ENCODE measurements around the gene MAPK14.
"Not testable (repeated sequence)": the region's sequence is repeated elsewhere in the genome, so short reads cannot be mapped to it uniquely, and the experiment has no call there.

Gene MAPK14

DNA sequence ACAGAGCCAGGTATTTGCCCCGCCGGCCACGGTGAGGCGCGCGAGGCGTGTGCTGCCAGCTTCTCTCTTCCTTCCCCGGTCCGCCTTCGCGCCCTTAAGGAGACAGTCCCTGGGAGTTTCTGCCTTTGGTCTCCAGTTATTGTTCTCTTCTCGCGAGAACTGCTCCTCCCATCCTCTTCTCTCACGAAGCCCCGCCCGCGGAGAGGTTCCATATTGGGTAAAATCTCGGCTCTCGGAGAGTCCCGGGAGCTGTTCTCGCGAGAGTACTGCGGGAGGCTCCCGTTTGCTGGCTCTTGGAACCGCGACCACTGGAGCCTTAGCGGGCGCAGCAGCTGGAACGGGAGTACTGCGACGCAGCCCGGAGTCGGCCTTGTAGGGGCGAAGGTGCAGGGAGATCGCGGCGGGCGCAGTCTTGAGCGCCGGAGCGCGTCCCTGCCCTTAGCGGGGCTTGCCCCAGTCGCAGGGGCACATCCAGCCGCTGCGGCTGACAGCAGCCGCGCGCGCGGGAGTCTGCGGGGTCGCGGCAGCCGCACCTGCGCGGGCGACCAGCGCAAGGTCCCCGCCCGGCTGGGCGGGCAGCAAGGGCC, at the start of gene MAPK14:
Gene MAPK14 (plus strand): TSS at position 308 of the 587 bp plus-strand sequence. CDS start 350 bp downstream, outside the sequence.
- peak; percentile 97 to 98 for DNase-seq (ENCODE audit: low read depth in 2 of 2)

DNA sequence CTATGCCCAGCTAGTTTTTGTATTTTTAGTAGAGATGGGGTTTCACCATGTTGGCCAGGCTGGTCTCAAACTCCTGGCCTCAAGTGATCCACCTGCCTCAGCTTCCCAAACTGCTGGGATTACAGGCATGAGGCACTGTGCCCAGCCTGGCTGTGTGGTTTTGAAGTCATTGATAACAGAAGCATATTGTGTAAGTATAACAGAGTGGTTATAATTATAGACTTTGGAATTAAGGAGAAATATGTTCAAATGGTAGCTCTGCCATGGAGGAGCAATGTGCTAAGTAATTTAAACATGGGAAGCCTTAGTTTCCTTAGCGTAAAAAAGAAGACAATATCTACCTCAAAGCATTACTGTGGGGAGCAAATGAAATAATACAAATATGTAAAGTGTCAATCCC, 47.5 kb upstream of the MAPK14 start:
- DNase-seq (ENCODE audit: low read depth in 2 of 2) = not testable (repeated sequence)

DNA sequence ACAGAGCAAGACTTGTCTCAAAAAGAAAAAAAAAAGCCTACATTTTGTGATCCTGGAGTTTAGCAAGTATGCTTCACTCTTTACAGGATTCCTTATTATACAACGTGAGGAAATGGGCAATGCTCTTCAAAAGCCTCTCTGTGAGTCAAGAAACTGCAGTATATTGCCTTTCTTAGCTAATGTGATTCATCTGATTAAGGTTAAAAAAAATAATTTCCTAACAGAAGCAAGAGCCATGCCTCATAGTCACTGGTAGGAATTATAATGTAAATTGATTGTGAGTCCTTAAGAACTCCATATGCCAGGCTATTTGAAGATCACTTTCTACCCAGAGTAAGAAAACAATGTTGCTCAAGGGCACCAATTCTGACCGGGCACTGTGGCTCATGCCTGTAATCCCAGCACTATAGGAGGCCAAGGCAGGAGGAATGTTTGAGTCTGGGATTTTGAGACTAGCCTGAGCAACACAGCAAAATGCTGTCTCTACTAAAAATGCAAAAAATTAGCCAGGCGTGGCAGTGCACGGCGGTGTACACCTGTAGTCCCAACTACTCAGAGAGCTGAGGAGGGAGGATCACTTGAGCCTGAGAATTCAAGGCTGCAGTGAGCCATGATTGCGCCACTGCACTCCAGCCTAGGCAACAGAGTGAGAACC, 46.5 kb upstream of the MAPK14 start:
- no peak for DNase-seq (ENCODE audit: low read depth in 2 of 2)

DNA sequence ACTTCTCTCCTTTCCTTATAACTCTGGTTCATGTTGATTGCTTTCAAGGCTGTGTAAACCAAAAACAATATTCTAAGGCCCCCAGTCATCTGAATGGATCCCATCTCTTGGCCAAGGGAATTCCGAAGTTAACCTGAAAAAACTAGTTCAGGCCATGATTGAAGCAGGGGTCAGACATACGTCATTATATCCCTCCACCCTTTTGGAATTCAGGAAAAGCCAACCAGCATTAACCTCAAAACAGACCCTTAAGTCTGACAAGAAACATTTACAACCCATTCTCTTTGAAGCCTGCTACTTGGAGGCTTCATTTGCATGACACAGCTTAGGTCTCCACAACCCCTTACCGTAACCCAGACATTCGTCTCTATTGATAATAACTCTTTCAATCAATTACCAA, 42.9 kb upstream of the MAPK14 start:
- no peak for DNase-seq (ENCODE audit: low read depth in 2 of 2)

DNA sequence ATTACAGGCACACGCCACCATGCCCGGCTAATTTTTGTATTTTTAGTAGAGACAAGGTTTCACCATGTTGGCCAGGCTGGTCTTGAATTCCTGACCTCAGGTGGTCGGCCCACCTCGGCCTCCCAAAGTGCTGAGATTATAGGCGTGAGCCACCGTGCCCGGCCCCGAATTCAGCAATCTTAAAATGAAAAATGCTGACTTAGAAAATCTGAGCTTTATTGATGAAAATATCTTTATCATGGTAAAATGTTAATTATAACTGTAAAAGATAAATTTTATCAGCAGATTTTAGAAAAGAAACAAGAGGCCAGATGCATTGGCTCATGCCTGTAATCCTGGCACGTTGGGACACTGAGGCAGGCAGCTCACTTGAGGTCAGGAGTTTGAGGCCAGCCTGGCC, 39.6 kb upstream of the MAPK14 start:
- not testable (repeated sequence) for DNase-seq (ENCODE audit: low read depth in 2 of 2)

DNA sequence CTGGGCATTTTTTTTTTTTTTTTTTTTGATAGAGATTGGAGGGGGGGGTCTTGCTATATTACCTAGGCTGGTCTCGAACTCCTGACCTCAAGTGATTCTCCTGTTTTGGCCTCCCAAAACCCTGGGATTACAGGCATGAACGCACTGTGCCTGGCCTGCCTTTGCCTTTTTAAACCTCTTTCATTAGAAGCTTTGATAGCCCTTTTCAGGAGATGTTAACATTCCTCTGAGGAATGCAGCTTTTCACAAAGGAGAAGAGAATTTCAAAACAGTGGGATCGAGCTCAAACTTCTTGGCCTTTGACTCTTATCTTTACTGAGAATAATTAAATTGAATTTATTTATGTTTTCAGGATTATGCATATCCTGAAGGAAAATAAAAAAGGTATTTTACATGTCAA, 34.5 kb upstream of the MAPK14 start:
- no peak for DNase-seq (ENCODE audit: low read depth in 2 of 2)

DNA sequence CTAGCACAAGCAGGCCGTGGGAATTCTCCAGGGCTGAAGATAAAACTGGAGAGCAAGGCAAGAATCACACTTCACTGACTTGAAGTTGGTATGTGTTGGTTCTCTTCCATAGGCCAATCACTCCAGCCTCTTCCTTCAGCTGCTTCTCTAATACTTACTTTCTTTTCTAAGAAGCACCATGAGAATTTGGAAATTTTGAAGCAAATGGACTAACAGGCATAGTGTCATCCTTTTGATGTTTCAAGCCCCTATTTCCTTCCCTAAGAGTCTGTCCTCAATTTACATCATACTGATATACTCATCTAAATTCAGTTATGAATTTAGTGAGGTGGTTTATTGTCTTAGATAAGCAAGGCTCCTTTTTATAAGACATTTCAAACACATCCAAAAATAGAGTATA, 27.2 kb upstream of the MAPK14 start:
- no peak for DNase-seq (ENCODE audit: low read depth in 2 of 2)

DNA sequence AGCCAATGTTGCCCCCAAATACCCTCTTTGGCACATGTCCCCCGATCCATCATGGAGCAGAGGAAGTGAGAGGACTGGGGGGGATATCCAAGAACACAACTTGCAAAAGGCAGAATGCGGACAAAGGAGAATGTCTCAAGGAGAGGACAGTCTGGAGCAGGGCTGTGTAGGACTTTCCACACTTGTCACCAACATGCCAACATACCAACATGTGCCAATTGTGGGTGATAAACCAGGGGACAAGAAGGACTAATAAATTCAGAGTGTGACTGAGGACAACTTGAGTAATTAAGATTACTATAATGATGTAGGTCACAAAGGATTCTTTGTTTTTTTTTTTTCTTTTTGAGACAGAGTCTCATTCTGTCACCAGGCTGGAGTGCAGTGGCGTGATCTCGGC, 11.9 kb upstream of the MAPK14 start:
- no peak for DNase-seq (ENCODE audit: low read depth in 2 of 2)

DNA sequence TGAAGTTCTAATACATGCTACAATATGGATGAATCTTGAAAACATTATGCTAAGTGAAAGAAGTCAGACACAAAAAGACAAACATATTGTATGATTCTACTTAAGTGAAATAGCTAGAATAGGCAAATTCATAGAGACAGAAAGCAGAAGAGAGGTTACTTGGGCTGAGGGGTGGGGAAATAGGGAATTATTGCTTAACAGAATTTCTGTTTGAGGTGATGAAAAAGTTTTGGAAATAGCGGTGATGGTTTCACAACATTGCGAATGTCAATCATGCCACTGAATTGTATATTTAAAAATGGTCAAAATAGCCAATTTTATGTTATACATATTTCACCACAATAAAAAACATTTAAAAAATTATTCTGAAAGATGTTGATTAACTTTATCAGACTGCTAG, 9.3 kb upstream of the MAPK14 start:
- no peak for DNase-seq (ENCODE audit: low read depth in 2 of 2)

DNA sequence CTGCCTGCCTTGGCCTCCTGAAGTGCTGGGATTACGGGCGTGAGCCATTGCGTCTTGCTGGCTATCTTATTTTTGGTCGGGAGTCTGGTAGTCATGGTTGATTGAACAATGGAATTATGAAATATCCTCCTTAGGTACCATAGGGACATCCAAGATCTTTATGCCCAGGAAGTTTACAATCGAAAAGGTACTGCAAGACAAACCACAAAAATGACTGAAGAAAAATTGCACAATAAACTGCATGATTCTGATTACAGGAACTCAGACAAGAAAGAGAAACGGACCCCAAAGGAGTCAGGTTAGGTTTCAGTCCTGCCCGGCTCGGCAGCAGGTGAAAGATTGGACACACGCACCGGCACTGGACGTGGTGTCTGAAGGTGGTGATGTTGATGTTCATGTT, 8.4 kb upstream of the MAPK14 start:
- no peak for DNase-seq (ENCODE audit: low read depth in 2 of 2)

DNA sequence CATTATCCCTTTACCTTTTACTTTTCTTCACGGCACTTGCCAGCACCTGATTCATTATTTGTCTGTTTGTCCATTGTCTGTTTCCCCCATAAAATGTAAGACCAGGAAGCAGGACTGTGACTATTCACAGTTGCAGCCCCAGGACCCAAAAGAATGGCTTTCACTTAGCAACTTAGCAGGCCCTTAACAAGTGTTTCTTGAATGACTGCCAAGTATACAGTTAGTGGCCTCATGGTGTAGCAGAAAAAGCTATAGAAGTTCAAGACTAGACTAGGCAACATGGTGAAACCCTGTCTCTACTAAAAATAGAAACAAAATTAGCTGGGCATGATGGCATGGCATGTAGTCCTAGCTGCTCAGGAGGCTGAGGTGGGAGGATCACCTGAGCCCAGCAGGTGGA, 7.5 kb upstream of the MAPK14 start:
- DNase-seq (ENCODE audit: low read depth in 2 of 2) = no peak

DNA sequence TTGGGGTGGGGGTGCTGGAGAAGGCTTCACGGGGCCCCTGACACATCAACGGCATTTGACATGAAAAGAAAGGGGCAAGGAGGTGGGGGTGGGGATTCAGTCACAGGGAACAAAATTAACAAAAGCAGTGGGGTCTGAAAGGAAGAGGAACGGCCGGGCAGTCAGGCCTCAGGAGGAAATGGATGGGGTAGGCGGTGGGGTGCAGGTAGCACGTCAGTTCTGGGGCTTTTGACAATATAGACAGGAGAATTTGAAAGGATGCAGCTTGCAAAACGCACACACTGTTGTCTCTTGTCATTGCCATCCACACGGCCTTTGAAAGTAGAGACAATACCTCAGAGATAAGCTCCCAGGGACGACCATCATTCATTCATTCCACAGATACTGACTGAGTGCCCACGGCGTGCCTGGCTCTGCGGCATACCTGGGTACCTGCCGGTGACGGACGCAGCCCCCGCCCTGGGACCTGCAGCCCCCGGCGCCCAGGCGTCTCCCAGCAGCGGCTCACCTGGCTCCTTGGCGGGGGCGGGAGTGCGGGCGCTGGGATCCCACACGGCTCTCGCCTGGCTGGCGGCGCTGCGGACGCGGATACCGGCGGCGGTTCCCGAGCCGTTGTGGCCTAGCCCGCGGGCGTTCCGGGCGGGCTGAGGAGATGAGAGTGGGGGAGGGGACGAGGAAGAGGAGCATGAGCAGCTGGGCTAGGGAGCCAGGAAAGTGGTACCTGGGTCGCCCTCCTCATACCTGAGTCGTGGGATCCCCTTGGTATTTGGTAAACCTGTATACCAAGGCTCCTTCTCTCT, 3.4 kb upstream of the MAPK14 start, which contains the start of gene SLC26A8:
Gene SLC26A8 (minus strand): TSS at position 646 of the 800 bp plus-strand sequence. CDS start 4,934 bp downstream, outside the sequence.
- DNase-seq (ENCODE audit: low read depth in 2 of 2) = no peak

DNA sequence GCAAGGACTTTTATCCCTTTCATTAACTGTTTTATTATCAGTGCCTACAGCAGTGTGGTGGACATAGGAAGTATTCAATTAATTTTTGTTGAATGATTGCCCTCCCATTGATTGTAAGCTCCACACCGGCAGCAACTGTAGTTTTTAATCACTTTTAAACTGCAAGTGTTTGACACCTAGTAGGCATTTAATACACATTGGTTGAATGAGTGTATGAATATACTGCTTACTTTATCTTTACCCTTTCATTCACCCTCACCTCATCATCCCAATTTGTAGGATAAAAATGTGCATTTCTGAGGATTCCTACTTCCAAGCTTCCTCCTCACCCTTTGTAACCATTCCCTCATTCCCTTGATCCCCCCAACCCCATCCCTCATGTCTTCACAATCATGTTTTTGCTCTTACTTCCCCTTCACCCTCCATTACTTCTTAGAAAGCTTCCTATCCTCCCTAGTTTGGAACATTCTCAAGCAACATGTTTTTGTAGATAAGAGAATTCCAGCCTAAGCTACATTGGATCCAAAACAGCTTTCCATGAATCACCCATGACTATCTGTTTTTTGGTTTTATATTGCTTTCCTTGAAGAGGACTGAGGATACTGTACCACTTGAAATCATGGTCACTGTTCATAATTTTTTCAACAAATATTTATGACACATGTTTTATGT, 2.2 kb upstream of the MAPK14 start:
- no peak for DNase-seq (ENCODE audit: low read depth in 2 of 2)

DNA sequence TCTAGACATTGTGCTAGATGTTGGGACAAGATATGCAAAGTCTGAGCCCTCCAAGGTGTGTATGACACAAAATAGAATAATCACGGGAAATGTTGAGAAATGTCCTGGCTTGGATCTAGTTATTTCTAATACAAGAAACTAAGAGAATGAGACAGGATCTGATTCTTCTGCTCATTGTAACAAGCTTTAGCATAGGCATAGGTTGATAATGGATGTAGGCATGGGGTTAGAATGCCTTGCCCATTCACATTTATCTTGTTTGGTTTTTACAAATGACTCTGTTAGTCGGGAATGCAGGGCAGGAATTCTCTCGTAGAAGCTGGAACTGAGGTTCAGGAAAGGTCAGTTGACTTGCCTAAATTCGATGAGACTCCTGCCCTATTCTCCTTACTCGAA, 1.7 kb upstream of the MAPK14 start:
- no peak for DNase-seq (ENCODE audit: low read depth in 2 of 2)

DNA sequence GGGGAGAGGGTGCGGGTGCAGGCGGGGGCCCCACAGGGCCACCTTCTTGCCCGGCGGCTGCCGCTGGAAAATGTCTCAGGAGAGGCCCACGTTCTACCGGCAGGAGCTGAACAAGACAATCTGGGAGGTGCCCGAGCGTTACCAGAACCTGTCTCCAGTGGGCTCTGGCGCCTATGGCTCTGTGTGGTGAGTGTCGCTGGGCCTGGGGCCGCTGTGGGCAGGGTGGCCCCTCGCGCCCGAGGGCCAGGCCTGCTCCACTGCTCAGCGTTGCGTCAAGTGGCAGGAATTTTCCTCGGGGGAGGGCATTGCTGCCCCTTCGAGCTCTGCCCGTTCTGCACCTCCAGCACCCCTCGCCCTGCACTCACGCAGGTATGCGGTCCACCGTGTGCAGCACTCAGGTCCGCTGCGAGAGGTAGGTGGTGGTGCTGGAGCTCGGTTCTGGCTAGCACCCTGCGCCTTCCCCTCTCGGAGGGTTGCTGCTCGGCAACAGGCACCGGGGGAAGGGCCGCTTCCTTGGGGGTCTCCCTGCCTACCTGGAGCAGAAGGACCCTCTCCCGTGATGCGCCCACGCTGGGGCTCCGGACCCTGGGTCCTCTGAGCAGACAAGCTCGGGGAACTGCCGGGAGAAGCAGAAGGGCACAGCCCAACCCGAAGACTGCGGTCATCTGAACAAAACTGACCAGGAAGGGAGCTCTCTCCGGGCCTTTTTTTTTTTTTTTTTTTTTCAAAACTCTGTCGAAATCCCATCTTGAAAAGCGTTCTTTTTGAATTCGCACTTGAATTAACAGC, 674 bp downstream of the MAPK14 start:
- DNase-seq (ENCODE audit: low read depth in 2 of 2) = peak; percentile 11 to 12

DNA sequence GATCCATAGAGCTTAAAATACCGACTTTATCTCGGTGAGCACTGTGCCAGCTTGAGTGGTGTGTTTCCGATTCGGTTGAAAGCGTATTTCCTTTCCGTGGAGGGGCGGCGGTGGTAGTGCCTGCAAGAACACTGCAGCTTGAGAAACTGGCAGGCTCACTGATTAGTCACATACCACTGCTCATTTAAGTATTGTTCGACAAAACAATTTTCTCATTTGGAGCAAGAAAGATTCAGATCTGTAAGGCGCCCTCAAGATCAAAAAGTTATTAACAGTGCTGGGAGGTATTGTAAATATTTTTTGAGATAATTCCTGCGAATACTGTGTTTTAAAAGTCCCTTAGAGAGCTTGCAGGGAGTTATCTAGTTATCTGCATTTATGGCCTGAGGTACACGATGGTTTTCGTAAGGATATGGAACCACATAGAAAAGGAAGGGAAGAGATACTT, 1.3 kb downstream of the MAPK14 start:
- peak; percentile 62 to 66 for DNase-seq (ENCODE audit: low read depth in 2 of 2)

DNA sequence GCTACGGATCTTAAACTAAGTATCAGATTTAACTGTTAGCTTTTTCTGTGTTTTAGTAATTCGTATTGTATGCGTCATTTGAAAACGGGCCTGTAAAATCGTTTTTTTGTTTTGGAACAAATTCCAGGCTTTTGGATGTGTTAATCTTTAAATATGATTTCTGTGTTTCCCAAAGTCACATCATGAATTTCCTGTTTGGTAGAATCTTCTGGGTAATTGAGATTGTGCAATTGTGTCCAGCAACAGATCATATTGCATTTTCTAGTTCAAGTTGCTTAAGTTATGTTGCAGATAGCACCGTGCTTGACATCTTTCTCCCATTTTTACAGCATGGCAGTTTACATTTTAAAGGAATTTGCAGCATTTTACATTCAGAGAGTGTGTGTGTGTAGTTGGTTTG, 1.9 kb downstream of the MAPK14 start:
- no peak for DNase-seq (ENCODE audit: low read depth in 2 of 2)

DNA sequence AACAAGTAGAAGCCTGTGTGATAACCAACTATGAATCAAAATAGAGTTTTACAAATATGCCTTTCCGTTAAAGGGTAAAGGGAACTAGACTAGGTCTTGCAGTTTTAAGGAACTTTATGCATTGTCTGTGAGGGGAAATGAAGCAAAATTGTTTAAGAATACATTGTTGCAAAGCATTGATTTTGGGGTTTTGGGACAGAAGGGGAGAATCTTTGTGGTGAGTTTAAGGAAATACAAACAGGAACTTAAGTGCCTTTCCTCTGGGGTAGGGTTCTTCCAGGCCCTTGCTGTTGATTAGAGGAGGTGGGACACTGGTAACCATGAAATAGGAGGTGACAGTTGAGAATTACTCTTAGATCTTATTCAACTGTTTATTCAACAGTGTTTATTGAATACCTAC, 4.7 kb downstream of the MAPK14 start:
- DNase-seq (ENCODE audit: low read depth in 2 of 2) = no peak

DNA sequence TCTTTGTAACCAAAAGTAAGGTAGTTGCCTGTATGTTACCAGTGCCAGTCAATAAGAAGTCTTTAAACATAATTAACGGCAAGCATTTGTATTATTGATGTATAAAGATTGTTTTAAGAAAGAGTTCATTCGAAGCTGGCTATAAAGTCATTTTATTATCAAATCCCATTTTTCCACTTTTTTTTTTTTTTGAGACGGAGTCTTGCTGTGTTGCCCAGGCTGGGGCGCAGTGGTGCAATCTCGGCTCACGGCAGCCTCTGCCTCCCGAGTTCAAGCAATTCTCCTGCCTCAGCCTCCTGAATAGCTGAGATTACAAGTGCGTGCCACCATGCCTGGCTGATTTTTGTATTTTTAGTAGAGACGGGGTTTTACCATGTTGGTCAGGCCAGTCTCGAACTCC, 5.5 kb downstream of the MAPK14 start:
- not testable (repeated sequence) for DNase-seq (ENCODE audit: low read depth in 2 of 2)

DNA sequence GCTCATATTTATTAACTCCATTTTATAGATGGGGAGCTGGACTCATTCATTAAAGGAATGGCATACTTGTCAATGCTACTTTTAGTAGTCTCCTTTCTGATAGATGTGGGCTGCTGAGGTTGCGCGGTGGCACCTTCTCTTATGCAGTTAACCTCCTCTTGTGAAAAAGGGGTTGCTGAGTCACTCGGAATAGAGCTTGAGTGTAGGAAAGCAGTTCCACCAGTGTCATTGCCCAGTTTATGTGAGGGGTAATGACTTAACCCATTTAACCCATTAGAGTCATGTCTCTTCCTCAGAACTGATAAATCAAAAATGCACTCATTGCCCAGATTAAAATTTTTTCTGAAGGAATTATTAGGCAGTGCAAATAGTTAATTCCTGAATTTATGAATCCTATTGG, 6.3 kb downstream of the MAPK14 start:
- peak; percentile 11 to 15 for DNase-seq (ENCODE audit: low read depth in 2 of 2)

DNA sequence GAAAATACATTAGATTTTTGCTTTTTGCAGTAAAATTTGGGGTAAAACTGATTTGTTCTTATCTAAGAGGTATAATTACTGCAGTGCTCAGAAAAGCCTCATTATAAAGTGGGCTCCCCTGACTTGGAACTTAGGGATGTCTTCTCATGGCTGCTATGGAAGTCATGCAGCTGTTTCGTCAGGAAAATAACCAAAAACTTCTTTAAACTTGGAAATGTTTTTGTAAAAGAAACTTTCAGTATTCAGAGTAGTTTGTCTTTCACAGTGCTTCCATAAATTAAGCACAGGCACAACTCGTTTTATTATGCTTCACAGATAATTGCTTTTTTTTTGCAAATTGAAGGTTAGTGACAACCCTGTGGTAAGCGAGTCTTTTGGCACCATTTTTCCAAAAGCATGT, 6.8 kb downstream of the MAPK14 start:
- no peak for DNase-seq (ENCODE audit: low read depth in 2 of 2)

All from activated CD4-positive, alpha-beta T cell treated with anti-CD3 and anti-CD28 coated beads for 24 hours (primary cell).